H1 (cell line): ENCODE measurements around the gene NFAT5. TPM values are rescaled to one million over a fixed set of nuclear protein-coding genes. Genes with fewer than 3 reads are reported as not detected.

ENCODE experiments used
- EP300 ChIP-seq, 2 experiments: IDR thresholded peaks; 1 replicate in 1 of 2; 2 replicates in 1 of 2; pipeline ENCODE4 v1.6.1; 2011 to 2012; ENCODE audit warnings: low read depth in 2 of 2, low read length in 2 of 2, mild to moderate bottlenecking in 2 of 2, borderline replicate concordance in 1 of 2, inconsistent platforms in 1 of 2, moderate library complexity in 1 of 2
- JUN ChIP-seq: IDR thresholded peaks from 2 replicates; pipeline ENCODE4 v1.6.1; 2011; ENCODE audit warnings: low read depth, mild to moderate bottlenecking, improper control_type of control experiment, low read length
- SIN3A ChIP-seq, 2 experiments: IDR thresholded peaks in 1 of 2; conservative IDR thresholded peaks in 1 of 2; 2 replicates each; pipeline ENCODE4 v1.6.1; 2011 to 2012; ENCODE audit warnings: low read length in 2 of 2, improper control_type of control experiment in 1 of 2, low read depth in 1 of 2, mild to moderate bottlenecking in 1 of 2
- polyA plus RNA-seq, 7 experiments: library from polyadenylated mRNA; depleted of rRNA in 3 of 7; stranded (reverse) in 5 of 7; unstranded in 2 of 7; fragments of >200 nt in 5 of 7; fragments of 200-250 nt in 2 of 7; gene quantifications; 1 replicate in 5 of 7; 2 replicates in 1 of 7; 4 replicates in 1 of 7; pipeline versions ENCODE4 v1.2.1 to v1.2.3, GENCODE V29; 2011 to 2013; ENCODE audit warnings: missing spikeins in 2 of 7, mixed read lengths in 2 of 7
- total RNA-seq: library from RNA; stranded (reverse); fragmentation: NEBNext Ultra II Directional; extraction: Animal tissue kit (Norgen Biotek cat#: 25700); gene quantifications from 2 replicates; pipeline ENCODE4 v1.2.1, GENCODE V29; 2021

Gene NFAT5
- total and polyA plus RNA-seq, 2 of the 8 experiments (the other 6 are each of a cell fraction or from before 2014, with no cell fraction given), result 8.9 to 29.0 TPM

DNA sequence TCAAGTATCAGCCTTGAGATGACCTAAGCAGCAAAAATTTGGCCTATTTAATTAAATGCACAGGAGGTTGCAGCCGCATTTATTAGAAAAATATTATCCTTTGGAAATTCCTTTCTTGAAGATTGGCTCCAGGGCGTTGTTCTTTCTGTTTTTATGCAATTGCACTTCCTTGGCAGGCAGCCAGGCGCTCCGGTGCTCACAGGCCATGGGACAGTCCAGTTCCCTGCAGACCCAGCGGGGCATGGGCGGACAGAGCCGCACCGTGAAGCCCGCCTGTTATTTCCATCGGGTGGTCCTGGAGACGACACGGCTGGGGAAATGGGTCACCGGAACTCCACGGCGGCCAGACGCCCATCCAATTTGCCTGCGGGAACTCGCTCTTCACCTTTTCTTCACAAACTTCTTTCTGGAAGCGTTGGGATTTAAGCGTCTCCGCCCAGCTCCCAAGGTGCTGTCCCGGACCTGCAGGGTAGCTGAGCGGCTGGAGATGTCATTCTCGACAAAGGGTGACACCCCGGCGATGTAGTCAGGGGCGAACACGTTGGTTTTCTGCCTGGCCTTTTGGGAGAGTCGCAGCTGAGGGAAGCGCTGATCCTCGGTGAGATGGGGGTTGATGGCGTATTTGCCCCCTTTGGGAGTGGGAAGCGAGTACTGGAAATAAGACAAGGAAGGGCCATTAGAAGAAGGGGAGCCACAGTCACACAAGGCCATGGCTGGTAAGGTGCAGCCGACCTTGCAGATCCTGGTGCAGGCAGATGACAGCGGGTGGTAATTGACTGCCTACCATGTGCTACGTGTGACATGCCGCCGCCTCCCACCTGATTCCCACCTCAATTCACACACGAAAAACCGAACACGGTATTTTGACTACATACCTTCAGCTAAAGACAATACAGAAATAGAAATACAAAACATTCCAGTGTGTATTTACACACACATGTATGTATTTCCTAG, 176.5 kb downstream of the NFAT5 start (continued):
- TF ChIP-seq EP300 (IDR thresholded peaks at IDR 0.05; ENCODE audit: borderline replicate concordance in 1 of 2, low read depth in 2 of 2, low read length in 2 of 2) (no peak), SIN3A (conservative IDR thresholded peaks at IDR 0.05 in 1 of 2, IDR thresholded peaks at IDR 0.05 in 1 of 2; ENCODE audit: low read depth in 1 of 2, low read length in 2 of 2) (no peak), JUN (no peak)
